HL-60 (cell line): ENCODE measurements around the gene IFT81.

Experiments used
- CTCF ChIP-seq: IDR thresholded peaks from one replicate; pipeline ENCODE4 v1.5.1; 2011; ENCODE audit warnings: low read length, control low read depth, inconsistent platforms; ENCODE audit not compliant: insufficient read depth
- POLR2AphosphoS5 ChIP-seq: IDR thresholded peaks from 2 replicates; pipeline ENCODE4 v1.6.1; 2012; ENCODE audit warnings: low read depth
- SPI1 ChIP-seq: IDR thresholded peaks from 2 replicates; pipeline ENCODE4 v1.6.1; 2012; ENCODE audit warnings: low read depth, mild to moderate bottlenecking, borderline replicate concordance

- TF ChIP-seq CTCF (no peak), POLR2AphosphoS5 (no peak), SPI1 (no peak)
These were observed 2.4 kb downstream of the IFT81 start for GRCh38 chr12:110126557-110126956.
